GM12801 (cell line): ENCODE data around the gene ZIC2.

ENCODE experiments used
- TF ChIP-seq, protein P1 (sequence below): IDR thresholded peaks from one replicate; pipeline ENCODE4 v1.5.1; 2011; ENCODE audit warnings: control low read depth; ENCODE audit not compliant: insufficient read length; ENCODE audit errors: extremely low read depth

ZIC2 gene

GRCh38 chr13:99955747-99956472 is 25.7 kb upstream of the ZIC2 start:
- TF ChIP-seq, protein P1, sequence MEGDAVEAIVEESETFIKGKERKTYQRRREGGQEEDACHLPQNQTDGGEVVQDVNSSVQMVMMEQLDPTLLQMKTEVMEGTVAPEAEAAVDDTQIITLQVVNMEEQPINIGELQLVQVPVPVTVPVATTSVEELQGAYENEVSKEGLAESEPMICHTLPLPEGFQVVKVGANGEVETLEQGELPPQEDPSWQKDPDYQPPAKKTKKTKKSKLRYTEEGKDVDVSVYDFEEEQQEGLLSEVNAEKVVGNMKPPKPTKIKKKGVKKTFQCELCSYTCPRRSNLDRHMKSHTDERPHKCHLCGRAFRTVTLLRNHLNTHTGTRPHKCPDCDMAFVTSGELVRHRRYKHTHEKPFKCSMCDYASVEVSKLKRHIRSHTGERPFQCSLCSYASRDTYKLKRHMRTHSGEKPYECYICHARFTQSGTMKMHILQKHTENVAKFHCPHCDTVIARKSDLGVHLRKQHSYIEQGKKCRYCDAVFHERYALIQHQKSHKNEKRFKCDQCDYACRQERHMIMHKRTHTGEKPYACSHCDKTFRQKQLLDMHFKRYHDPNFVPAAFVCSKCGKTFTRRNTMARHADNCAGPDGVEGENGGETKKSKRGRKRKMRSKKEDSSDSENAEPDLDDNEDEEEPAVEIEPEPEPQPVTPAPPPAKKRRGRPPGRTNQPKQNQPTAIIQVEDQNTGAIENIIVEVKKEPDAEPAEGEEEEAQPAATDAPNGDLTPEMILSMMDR = no peak

DNA sequence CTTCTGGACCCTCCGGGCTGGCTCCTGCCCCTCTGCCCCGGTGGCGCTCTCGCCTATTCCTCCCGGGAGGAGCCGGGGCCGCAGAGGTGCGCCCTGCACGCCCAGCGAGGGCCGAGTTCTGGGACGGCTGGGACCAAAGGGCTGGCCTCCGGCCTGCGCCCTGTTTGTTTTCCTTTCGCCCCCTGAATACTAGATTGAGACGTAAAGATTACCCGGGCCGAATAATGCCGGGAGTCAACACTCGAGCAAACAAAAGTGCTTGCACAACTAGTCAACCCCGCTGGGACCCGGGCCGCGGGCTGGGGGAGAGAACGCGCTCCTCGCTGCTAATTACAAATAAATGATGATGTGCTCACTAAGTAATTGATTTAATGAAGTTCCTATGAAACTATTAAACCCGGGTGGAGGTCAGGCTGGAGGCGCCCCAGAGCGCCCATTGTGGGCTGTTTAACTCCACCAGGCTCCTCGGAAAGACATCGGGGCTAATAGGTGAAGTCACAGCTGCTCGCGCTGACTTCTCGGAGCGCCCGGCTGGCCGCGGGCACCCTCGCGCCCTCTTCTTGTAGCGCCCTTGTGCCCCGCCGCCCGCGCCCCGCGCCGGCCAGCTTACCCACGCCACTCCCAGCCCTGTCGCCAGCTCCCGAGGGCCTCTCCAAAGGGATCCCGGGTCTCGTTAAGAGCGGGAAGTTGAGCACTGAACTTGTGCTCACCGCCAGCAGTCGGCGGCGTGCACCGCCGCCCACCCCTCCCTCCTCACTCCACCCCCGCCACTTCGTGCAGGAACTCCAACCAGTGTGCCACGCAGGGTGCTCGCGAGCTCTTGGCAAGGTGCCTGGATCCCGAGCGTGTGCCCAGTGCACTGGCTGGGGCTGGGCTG is 24.9 kb upstream of the ZIC2 start:
- TF ChIP-seq, protein P1 = no peak

- TF ChIP-seq, protein P1 = no peak
These were observed 23.0 kb upstream of the ZIC2 start for GRCh38 chr13:99958406-99959126.

DNA sequence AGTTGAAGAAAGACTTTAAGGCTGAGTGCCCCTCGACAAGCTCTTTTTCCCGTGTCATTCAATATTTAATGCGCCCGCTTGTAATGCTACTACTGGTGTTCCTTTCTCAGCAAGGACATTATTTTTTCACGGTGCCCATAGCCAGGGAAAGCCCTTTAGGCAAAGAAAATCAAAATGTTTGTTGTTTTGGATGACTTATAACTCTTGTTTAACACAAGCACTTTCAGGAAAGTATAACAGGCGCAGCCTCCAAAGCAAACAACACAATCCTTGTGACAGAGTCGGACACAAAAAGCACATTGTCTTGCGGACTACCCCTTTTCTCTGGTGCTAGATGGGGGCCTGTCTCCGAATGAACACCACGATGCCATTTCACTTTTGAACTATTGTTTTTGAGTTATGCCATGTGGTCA is 22.5 kb upstream of the ZIC2 start:
- TF ChIP-seq, protein P1 = no peak

DNA sequence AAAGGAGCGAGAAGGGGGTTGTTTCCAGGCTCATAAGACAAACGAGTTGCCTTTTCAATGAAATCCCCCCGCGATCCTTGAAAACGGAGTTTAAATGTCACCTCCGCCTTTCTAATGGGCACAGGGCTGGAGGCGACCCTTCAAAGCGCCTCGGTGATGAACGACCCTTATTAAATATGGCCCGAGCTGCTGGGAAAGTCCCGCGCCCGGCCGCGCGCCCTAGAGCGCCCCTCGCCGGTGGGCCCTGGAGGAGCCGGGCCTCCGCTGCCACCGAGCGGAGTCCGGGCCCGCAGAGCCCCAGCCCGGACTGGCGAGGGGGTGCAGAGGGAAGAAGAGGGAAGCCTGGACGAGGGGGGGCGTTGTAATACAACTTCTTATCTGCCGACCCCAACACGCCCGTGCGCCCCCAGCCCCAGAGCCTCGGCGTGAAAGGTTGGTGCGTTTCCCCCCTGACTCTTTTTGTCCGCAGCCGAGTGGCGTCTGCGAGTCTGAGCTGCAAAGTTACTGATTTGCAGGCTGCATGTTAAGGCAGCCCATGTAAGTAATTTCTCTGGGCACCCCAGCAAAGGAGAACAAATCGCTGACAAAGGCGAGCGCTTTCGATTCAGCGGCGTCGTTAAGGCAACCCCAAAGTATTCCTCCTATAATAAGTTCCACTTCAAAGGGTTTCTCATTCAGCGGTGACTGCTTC is 21.9 kb upstream of the ZIC2 start:
- TF ChIP-seq, protein P1 = no peak

DNA sequence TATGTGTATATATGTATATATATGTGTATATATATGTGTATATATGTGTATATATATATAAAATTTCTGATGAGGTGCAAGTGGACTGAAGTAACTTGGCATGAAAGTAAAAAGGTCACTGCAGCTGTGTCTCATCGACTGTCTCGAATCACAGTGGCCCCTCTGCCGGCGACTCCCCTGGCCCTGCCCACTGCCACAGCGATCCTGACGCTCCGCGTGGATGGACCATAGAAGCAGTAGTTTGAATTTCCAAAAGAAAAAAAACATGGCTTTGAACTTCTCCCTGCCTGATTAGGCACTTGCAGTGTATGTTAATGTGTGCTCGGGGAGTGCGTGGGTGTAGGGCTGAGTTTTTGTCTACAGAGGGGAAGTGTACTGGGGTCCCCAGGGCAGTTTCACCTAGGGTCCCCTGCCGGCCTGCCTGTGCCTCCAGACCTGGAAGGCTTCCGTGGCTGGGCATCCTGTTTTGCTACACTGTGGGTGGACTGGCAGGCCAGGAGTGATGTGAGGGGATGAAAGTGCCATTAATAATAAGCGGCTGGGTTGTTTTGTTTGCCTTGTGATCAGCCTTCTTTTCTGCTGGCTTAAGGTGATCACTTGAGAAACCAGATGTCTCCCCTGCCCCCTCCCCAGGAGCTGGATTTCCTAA is 20.8 kb upstream of the ZIC2 start:
- TF ChIP-seq, protein P1 = no peak
